Endodermal cell (in vitro differentiated cells): ENCODE data around the gene GSAP. TPM values are rescaled to one million over a fixed set of nuclear protein-coding genes. Genes with fewer than 3 reads are reported as not detected.

Experiments
- DNase-seq: peaks from one replicate; pipeline ENCODE4 v3.0.0-alpha.2; 2017
- H3K27ac ChIP-seq: 2 replicates; pipeline ENCODE4 v1.5.1; 2013; ENCODE audit warnings: mild to moderate bottlenecking, low read depth, low read length, moderate library complexity
- H3K27me3 ChIP-seq: 2 replicates; pipeline ENCODE4 v1.6.1; 2013; ENCODE audit warnings: mild to moderate bottlenecking, low read length, moderate library complexity; ENCODE audit not compliant: insufficient read depth, control insufficient read depth, poor library complexity, severe bottlenecking
- H3K36me3 ChIP-seq: 2 replicates; pipeline ENCODE4 v1.7.0; 2013; ENCODE audit warnings: mild to moderate bottlenecking, low read length, moderate library complexity; ENCODE audit not compliant: control insufficient read depth, insufficient read depth
- H3K4me1 ChIP-seq: one replicate; pipeline ENCODE4 v1.7.0; 2013; ENCODE audit warnings: low read length; ENCODE audit not compliant: control insufficient read depth, insufficient read depth
- H3K4me3 ChIP-seq: 2 replicates; pipeline ENCODE4 v1.5.1; 2013; ENCODE audit warnings: mild to moderate bottlenecking, low read length, moderate library complexity
- H3K9ac ChIP-seq: 2 replicates; pipeline ENCODE4 v1.6.1; 2013; ENCODE audit warnings: mild to moderate bottlenecking, low read length, moderate library complexity; ENCODE audit not compliant: poor library complexity, severe bottlenecking; ENCODE audit errors: extremely low read depth
- H3K9me3 ChIP-seq: 2 replicates; pipeline ENCODE4 v1.6.1; 2013; ENCODE audit warnings: mild to moderate bottlenecking, low read length, moderate library complexity; ENCODE audit not compliant: control insufficient read depth
- H3K27ac Mint-ChIP-seq: 2 replicates; pipeline ENCODE4 v1.8.0; 2020; ENCODE audit warnings: mixed read lengths
- H3K27me3 Mint-ChIP-seq: 2 replicates; pipeline ENCODE4 v1.8.0; 2021; ENCODE audit warnings: mild to moderate bottlenecking, mixed read lengths; ENCODE audit not compliant: insufficient read depth
- H3K36me3 Mint-ChIP-seq: 2 replicates; pipeline ENCODE4 v1.8.0; 2020; ENCODE audit warnings: low read depth, mixed read lengths
- H3K4me1 Mint-ChIP-seq: 2 replicates; pipeline ENCODE4 v1.8.0; 2020; ENCODE audit warnings: mixed read lengths
- H3K4me3 Mint-ChIP-seq: 2 replicates; pipeline ENCODE4 v1.8.0; 2020; ENCODE audit warnings: mild to moderate bottlenecking, moderate library complexity, mixed read lengths
- H3K9me3 Mint-ChIP-seq: 2 replicates; pipeline ENCODE4 v1.8.0; 2020; ENCODE audit warnings: mild to moderate bottlenecking, mixed read lengths
- CTCF ChIP-seq: fragments of 200-600 bp; sonication (generic); conservative IDR thresholded peaks from 2 replicates; pipeline ENCODE4 v1.5.0; 2021; ENCODE audit warnings: antibody characterized with exemption, mild to moderate bottlenecking
- WGBS, 2 experiments: methylation state at CpG; one replicate each; pipeline versions ENCODE4 v1.1.5 to v1.1.7; 2013; ENCODE audit warnings: missing lambda C conversion rate in 2 of 2, mixed read lengths in 1 of 2; ENCODE audit not compliant: insufficient coverage in 1 of 2, insufficient read length in 1 of 2; 5-methylcytosine and 5-hydroxymethylcytosine counted together
- total RNA-seq, 2 donors: library from RNA; stranded (reverse); fragmentation: NEBNext Ultra II Directional in 1 of 2; extraction: Animal tissue kit (Norgen Biotek cat#: 25700) in 1 of 2; gene quantifications; 2 replicates in 1 of 2; 3 replicates in 1 of 2; pipeline ENCODE4 v1.2.1, GENCODE V29; 2021

The GSAP gene
- total RNA-seq, 2 donors from 2014 or later = 0.82 to 0.90 TPM

- Histone ChIP-seq H3K4me3 (peak overlapping the region; percentile 65), H3K9ac (no peak overlapping the region), H3K36me3 (no peaks in the 10 kb centered on the region), H3K9me3 (no peaks in the 10 kb centered on the region), H3K27ac (no peak overlapping the region), H3K4me1 (no peaks in the 10 kb centered on the region), H3K27me3 (peaks cover 43% of the 10 kb centered on the region)
- Mint-ChIP-seq H3K4me1 (peaks cover 16% of the 10 kb centered on the region), H3K36me3 (no peaks in the 10 kb centered on the region), H3K27me3 (peaks cover 44% of the 10 kb centered on the region), H3K9me3 (no peaks in the 10 kb centered on the region), H3K4me3 (peak overlapping the region; percentile 49), H3K27ac (no peak overlapping the region)
- no peak for TF ChIP-seq CTCF
- DNase-seq = no peak
- 17% methylated on average over 16 to 25 of the region's 25 CpGs for WGBS, 2 experiments
Observed at GRCh38 chr7:77415476-77415822, 700 bp downstream of the GSAP start.

GRCh38 chr7:77413861-77414424 lies 2.2 kb downstream of the GSAP start:
- no peak overlapping the region for H3K4me3 ChIP-seq
- DNase-seq = no peak

GRCh38 chr7:77413128-77413527 lies 3.0 kb downstream of the GSAP start:
- H3K9ac ChIP-seq = no peak overlapping the region
- H3K4me3 ChIP-seq = no peak overlapping the region
- Mint-ChIP-seq H3K9me3 (no peaks in the 10 kb centered on the region), H3K27ac (no peak overlapping the region), H3K4me1 (peaks cover 16% of the 10 kb centered on the region), H3K36me3 (no peaks in the 10 kb centered on the region), H3K4me3 (no peak overlapping the region), H3K27me3 (peaks cover 46% of the 10 kb centered on the region)
- no peak for TF ChIP-seq CTCF
- no peak overlapping the region for H3K27ac ChIP-seq
- H3K27me3 ChIP-seq = peaks cover 40% of the 10 kb centered on the region
- no peaks in the 10 kb centered on the region for H3K4me1 ChIP-seq
- H3K9me3 ChIP-seq = no peaks in the 10 kb centered on the region
- DNase-seq = no peak
- H3K36me3 ChIP-seq = no peaks in the 10 kb centered on the region
- WGBS, 2 experiments = 54 to 73% methylated on average over 3 to 4 of the region's 4 CpGs

More at GRCh38 chr7:77413861-77414424, 2.2 kb downstream of the GSAP start:
- H3K27me3 Mint-ChIP-seq = peaks cover 45% of the 10 kb centered on the region
- no peak overlapping the region for H3K27ac ChIP-seq
- no peaks in the 10 kb centered on the region for H3K36me3 Mint-ChIP-seq
- no peaks in the 10 kb centered on the region for H3K4me1 ChIP-seq
- H3K27me3 ChIP-seq = peaks cover 43% of the 10 kb centered on the region
- H3K9me3 Mint-ChIP-seq = no peaks in the 10 kb centered on the region
- TF ChIP-seq CTCF = no peak
- no peak overlapping the region for H3K27ac Mint-ChIP-seq
- no peak overlapping the region for H3K9ac ChIP-seq
- peaks cover 16% of the 10 kb centered on the region for H3K4me1 Mint-ChIP-seq
- no peaks in the 10 kb centered on the region for H3K9me3 ChIP-seq
- H3K4me3 Mint-ChIP-seq = no peak overlapping the region
- H3K36me3 ChIP-seq = no peaks in the 10 kb centered on the region
